MCF 10A (cell line): ENCODE results near the gene SHKBP1. TPM values are rescaled to one million over a fixed set of nuclear protein-coding genes. Genes with fewer than 3 reads are reported as not detected.

Source experiments
- BruUV-seq: library from RNA; stranded (reverse); fragments of 400-500 nt; replicated peaks from 2 replicates; lab custom pipeline; 2021; lab: Mats Ljungman, UMichigan
- CTCF ChIA-PET: fragments of 300-600 bp; sonication (Branson Sonifier 250); formaldehyde crosslinking; extraction: SDS; loops from one replicate; lab custom pipeline; 2021; ENCODE audit warnings: antibody characterized with exemption, inconsistent platforms; lab: Yijun Ruan, JAX
- POLR2A ChIA-PET: fragments of 300-600, 350-650 bp; sonication (Branson Sonifier 250); formaldehyde crosslinking; extraction: SDS; loops from one replicate; lab custom pipeline; 2020; ENCODE audit warnings: antibody characterized with exemption, inconsistent platforms; lab: Yijun Ruan, JAX
- DNase-seq: peaks from one replicate; pipeline ENCODE4 v3.0.0-alpha.2; 2018; ENCODE audit not compliant: unreplicated experiment
- H3K27ac Mint-ChIP-seq: one replicate; pipeline ENCODE4 v1.8.0; 2022; ENCODE audit warnings: mild to moderate bottlenecking, low read depth, mixed read lengths; ENCODE audit not compliant: unreplicated experiment
- H3K27me3 Mint-ChIP-seq: one replicate; pipeline ENCODE4 v1.8.0; 2022; ENCODE audit warnings: mixed read lengths; ENCODE audit not compliant: insufficient read depth, unreplicated experiment
- H3K36me3 Mint-ChIP-seq: one replicate; pipeline ENCODE4 v1.8.0; 2022; ENCODE audit warnings: mild to moderate bottlenecking, moderate library complexity, mixed read lengths; ENCODE audit not compliant: insufficient read depth, unreplicated experiment
- H3K4me1 Mint-ChIP-seq: one replicate; pipeline ENCODE4 v1.8.0; 2022; ENCODE audit warnings: mixed read lengths; ENCODE audit not compliant: insufficient read depth, unreplicated experiment
- H3K4me3 Mint-ChIP-seq: one replicate; pipeline ENCODE4 v1.8.0; 2022; ENCODE audit warnings: mild to moderate bottlenecking, moderate library complexity, mixed read lengths; ENCODE audit not compliant: unreplicated experiment
- H3K9me3 Mint-ChIP-seq: one replicate; pipeline ENCODE4 v1.8.0; 2022; ENCODE audit warnings: mixed read lengths; ENCODE audit not compliant: unreplicated experiment
- intact Hi-C: fragments of 100-400 bp; cut with micrococcal nuclease; formaldehyde crosslinking; loops from 2 replicates; pipeline ENCODE4 v1.14.1; 2022
- total RNA-seq: library from RNA; stranded (reverse); gene quantifications from 2 replicates; pipeline ENCODE4 v1.2.3, GENCODE V29; 2022
- TF ChIP-seq, protein P1 (sequence below): fragments of 200-600 bp; IDR thresholded peaks from one replicate; pipeline ENCODE4 v1.8.0; 2022; ENCODE audit warnings: antibody characterized with exemption, mild to moderate bottlenecking; ENCODE audit not compliant: unreplicated experiment

The SHKBP1 gene
- total RNA-seq, 1 experiment from 2014 or later, result 41.5 TPM

DNA sequence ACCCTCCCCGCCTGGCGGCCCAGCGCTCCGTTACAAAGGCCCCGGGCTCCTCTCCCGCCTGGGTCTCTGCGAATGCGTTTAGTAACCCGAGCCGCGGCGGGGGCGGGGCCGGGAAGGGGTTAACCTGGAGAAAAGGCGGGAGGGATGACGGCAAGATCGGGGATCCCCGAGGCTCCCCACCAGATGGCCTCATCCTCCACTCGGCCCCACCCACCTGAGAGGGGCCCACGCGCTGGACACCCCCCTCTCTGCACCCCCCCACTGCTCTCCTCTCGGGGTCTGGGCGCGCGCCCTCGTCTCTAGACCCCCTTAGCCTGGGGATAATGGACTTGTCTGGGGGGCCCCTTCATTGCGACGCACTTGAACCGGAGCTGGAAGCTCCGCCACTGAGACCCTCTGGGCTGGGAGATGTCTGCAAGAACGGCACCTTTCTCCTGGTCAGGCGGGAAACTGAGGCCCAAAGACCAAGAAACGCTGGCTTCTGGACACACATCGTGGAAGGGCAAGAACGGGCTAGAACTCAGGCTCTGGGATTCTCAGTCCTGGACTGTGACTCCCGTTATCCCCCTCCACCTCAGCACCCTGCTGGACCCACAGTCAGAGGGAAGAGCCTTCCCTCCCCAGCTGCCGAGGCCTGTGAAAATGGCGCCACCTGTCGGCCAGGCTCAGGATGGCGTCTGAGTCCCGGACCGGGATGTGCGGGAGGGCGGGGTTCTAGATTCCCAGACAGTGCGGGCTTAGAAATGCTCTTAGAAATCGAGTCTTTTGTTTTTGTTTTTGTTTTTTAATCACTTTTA, 21.6 kb downstream of the SHKBP1 start:
- Mint-ChIP-seq H3K9me3 (no peaks in the 10 kb centered on the region), H3K27me3 (no peaks in the 10 kb centered on the region), H3K4me1 (peaks cover 44% of the 10 kb centered on the region), H3K4me3 (peak overlapping the region; percentile 54), H3K36me3 (no peaks in the 10 kb centered on the region), H3K27ac (no peak overlapping the region)
- no TSS peak for BruUV-seq
- intact Hi-C loops, result loop anchor here (1.0 kb wide), 6 partner anchors 28 to 293 kb away; no protein-coding TSS in a partner anchor
- DNase-seq, result peak; percentile 94
- POLR2A ChIA-PET, result interaction anchor here (1.1 to 3.0 kb wide), 3 partner anchors 28 to 134 kb away, joined by 3 to 20 read pairs (median 4); partner anchors contain the start of genes BLVRB, COQ8B and ITPKC
- CTCF ChIA-PET, result interaction anchor here (0.5 to 3.4 kb wide), 13 partner anchors 8 to 293 kb away, joined by 3 to 35 read pairs (median 4); partner anchors contain the start of gene BLVRB
- TF ChIP-seq, protein P1, sequence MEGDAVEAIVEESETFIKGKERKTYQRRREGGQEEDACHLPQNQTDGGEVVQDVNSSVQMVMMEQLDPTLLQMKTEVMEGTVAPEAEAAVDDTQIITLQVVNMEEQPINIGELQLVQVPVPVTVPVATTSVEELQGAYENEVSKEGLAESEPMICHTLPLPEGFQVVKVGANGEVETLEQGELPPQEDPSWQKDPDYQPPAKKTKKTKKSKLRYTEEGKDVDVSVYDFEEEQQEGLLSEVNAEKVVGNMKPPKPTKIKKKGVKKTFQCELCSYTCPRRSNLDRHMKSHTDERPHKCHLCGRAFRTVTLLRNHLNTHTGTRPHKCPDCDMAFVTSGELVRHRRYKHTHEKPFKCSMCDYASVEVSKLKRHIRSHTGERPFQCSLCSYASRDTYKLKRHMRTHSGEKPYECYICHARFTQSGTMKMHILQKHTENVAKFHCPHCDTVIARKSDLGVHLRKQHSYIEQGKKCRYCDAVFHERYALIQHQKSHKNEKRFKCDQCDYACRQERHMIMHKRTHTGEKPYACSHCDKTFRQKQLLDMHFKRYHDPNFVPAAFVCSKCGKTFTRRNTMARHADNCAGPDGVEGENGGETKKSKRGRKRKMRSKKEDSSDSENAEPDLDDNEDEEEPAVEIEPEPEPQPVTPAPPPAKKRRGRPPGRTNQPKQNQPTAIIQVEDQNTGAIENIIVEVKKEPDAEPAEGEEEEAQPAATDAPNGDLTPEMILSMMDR, result peak; percentile 96

GRCh38 chr19:40598918-40599307, 22.2 kb downstream of the SHKBP1 start:
- Mint-ChIP-seq H3K9me3 (no peaks in the 10 kb centered on the region), H3K36me3 (no peaks in the 10 kb centered on the region), H3K27ac (no peak overlapping the region), H3K4me1 (peaks cover 46% of the 10 kb centered on the region), H3K27me3 (no peaks in the 10 kb centered on the region), H3K4me3 (no peak overlapping the region)
- intact Hi-C loops, result loop anchor here (1.0 kb wide), 6 partner anchors 29 to 294 kb away; no protein-coding TSS in a partner anchor
- TF ChIP-seq, protein P1, result no peak
- ChIA-PET CTCF (interaction anchor here (0.6 to 3.4 kb wide), 12 partner anchors 8 to 343 kb away, joined by 3 to 35 read pairs (median 5); partner anchors contain the start of gene BLVRB), POLR2A (interaction anchor here (1.1 to 3.0 kb wide), 3 partner anchors 28 to 134 kb away, joined by 3 to 20 read pairs (median 4); partner anchors contain the start of genes BLVRB, COQ8B and ITPKC)
- DNase-seq, result no peak
- no TSS peak for BruUV-seq

GRCh38 chr19:40599331-40599901, 22.7 kb downstream of the SHKBP1 start:
- H3K4me1 Mint-ChIP-seq, result peaks cover 47% of the 10 kb centered on the region
- no peaks in the 10 kb centered on the region for H3K9me3 Mint-ChIP-seq
- ChIA-PET CTCF (interaction anchor here (0.5 to 3.4 kb wide), 15 partner anchors 17 to 1899 kb away, joined by 3 to 35 read pairs (median 5); partner anchors contain the start of gene BLVRB), POLR2A (interaction anchor here (1.1 to 3.0 kb wide), 4 partner anchors 12 to 135 kb away, joined by 3 to 20 read pairs (median 4); partner anchors contain the start of genes BLVRB, COQ8B and ITPKC)
- H3K4me3 Mint-ChIP-seq, result no peak overlapping the region
- TF ChIP-seq, protein P1, result no peak
- H3K27me3 Mint-ChIP-seq, result no peaks in the 10 kb centered on the region
- intact Hi-C loops, result no loop called here
- no peak for DNase-seq
- no peaks in the 10 kb centered on the region for H3K36me3 Mint-ChIP-seq
- peak overlapping the region; percentile 20 for H3K27ac Mint-ChIP-seq
- BruUV-seq, result no TSS peak
